ENCODE data around the gene SMIM33.
"Not testable (repeated sequence)": the region's sequence is repeated elsewhere in the genome, so short reads cannot be mapped to it uniquely, and the experiment has no call there.

- TF ChIP-seq, protein P1, sequence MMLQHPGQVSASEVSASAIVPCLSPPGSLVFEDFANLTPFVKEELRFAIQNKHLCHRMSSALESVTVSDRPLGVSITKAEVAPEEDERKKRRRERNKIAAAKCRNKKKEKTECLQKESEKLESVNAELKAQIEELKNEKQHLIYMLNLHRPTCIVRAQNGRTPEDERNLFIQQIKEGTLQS (IDR thresholded peaks at IDR 0.05; ENCODE audit: borderline replicate concordance, extremely low read depth, low read depth, low read length), result not testable (repeated sequence)
- TF ChIP-seq POLR2A (IDR thresholded peaks at IDR 0.05; ENCODE audit: low read depth, low read length); FOXM1 (IDR thresholded peaks at IDR 0.05; ENCODE audit: low read depth, low read length); ATF2 (IDR thresholded peaks at IDR 0.05; ENCODE audit: low read length): not testable (repeated sequence)
Measured at GRCh38 chr5:139503036-139503817, 32.4 kb downstream of the SMIM33 start.

Data from GM12878 (cell line).